ENCODE results near the gene ACCSL.

DNA sequence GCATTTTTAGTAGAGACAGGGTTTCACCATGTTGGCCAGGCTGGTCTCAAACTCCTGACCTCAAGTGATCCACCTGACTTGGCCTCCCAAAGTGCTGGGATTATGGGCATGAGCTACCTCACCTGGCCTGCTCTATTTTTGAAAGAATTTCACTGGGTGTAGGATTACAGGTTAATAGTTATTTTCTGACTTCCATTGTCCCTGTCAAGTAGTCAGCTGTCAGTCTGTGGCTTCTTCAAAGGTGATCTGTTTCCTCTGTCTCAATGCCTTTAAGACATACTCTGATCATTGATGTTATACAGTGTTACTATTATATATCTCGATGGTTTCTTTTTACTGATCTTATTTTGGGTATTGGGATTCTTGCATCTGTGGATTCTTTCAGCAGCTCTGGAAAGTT, 37.5 kb downstream of the ACCSL start:
- no peak for TF ChIP-seq CTCF (IDR thresholded peaks at IDR 0.05)
- TF ChIP-seq EZH2 (IDR thresholded peaks at IDR 0.05; ENCODE audit: borderline replicate concordance, insufficient read depth, low read depth, low read length, poor library complexity, severe bottlenecking) = no peak

Measured in B cell (primary cell).